ENCODE results near the gene RRBP1.

RRBP1 gene

DNA sequence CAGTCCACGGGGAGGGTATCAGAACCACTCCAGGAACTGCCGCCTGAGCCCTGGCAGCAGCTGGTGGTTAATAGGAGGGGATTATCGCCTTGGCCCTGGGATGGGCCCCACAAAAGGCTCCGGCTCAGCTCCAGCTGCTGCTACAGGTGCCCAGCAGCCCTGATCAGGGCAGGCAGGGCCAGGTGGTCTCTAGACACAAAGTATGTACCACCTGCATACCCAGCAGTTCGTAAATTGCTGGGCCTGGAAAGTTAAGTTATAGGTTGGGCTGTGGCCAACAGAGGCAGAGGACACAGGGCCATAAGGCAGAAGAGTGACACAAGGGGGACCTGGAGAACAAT is 35.1 kb downstream of the RRBP1 start:
- no peak for DNase-seq

DNA sequence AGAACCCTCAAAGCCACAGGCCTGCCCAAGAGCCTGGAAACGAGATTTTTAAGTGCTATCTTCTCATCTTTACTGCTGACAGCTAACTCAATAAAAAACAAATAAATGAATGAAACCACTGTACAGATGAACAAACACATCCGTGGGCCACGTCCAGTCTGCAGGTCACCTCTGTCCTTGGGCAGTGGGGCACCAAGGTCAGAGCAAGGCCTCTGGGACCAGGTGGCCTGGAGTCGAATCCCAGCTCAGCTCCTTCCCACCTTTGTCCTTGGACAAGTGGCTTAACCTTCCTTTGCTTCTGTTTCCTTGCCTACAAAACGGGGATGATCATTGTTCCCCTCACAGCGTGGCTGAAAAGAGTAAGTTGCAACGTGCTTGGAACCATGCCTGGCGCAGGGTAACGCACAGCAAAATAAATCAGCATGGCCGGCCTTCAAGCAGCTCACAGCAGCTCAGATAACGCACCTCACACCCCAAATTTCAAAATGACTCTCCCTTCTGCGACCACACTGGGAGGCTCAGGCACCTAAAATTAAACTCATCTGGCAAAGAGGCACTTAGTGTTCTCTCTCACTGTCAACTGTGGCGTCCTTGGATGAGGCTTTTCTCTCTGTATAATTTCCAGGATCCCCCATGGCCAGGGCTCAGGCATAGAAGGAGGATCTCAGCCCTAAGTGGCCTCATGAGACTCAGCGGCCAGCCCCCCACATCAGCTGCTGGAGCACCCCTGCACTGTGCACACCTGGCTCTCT is 35.7 kb downstream of the RRBP1 start:
- no peak for DNase-seq

DNA sequence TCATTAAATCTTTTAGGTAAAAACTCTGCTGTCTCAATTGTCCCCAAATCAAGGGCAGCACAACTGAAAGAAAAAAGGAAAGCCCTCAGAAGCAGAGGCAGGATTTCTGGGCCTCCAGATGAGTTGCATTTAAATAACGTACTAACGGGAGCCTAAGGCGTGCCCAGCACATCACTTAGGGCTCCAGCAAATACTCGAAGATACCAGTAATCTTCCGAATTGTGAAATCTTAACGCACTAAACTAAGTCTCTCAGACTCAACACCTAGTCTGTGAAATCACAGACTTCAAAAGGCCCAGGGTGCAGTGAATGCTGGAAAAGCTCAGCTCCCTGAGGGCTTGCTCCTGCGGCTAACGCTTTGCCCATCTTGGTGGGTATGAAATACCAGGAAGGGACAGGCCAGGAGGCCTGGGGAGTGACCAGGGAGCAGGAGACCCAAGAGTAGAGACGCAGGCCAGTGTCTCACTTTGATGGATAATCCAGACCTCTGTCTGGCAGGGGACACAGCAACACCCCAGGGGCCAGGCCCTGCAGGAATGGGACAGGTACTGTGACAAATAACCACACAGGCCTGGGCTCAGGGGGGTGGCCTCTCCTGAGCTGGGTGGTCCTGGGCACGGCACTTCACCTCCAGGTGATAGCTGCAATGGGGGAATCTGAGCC is 36.4 kb downstream of the RRBP1 start:
- no peak for DNase-seq

DNA sequence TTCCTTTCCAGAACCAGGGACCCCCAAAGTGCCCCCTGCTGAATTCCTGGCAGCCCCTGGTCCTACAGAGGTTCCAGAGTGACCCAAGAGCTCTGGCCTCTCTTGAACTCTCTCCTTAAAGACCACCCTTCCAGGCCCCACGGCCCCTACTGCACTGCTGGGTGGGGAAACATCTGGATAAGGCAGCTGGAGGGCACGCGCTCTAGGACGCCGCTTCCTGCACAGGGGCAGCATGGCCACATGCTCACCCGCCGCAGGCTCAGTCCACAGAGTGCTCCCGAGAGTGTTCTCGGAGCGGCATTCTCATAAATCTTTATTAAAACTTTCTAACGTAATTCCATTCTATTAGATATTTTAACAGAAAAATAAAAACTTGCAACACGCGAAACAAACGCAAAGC is 37.0 kb downstream of the RRBP1 start:
- no peak for DNase-seq

DNA sequence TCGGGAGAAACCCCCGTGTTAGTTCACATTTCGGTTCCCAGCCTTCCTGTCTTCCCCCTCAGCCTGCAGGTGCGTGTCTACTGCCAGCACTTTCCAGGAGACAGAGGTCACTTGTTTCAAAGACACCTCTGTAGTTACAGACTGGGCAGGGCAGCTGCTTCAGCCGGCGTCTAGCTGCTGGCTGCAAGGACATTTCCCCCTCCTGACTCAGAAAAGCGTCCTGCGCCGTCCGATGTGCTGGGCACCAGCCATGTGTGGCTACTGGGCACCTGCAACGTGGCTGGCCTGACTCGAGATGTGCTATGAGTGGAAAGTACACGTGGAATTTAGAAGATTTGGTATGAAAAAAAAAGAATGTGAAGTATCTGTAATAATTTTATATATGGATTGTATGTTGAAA is 37.6 kb downstream of the RRBP1 start:
- no peak for DNase-seq

DNA sequence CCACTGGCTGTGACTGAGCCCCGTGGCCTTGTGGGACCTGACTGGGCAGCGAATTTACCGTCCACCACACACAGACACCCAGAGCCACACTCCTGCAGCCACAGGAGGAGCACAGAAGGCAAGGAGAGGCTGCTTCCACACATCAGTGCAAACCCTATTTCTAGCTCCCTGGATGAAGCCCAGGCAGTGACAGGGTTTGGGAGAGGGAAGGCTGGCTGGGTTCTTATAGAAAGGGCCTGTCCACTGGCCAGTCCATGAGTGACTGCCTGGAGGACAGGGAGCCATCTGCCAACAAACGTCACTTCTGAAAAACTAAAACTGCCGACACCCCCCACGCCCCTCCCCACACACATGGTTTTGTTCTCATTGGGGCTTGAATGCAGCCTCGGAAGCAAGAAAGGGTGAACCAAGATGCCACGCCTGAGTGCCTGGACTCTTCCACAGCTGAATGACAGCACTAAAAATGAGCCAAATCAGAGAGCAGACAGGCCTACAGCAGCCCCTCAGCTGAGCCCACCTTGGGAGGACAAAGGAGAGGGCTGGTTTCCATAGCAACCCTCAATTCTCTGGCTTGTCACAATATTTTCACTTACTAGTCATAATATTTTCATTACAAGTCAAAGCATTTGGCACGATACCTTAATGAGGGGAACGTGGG is 38.4 kb downstream of the RRBP1 start:
- no peak for DNase-seq

DNA sequence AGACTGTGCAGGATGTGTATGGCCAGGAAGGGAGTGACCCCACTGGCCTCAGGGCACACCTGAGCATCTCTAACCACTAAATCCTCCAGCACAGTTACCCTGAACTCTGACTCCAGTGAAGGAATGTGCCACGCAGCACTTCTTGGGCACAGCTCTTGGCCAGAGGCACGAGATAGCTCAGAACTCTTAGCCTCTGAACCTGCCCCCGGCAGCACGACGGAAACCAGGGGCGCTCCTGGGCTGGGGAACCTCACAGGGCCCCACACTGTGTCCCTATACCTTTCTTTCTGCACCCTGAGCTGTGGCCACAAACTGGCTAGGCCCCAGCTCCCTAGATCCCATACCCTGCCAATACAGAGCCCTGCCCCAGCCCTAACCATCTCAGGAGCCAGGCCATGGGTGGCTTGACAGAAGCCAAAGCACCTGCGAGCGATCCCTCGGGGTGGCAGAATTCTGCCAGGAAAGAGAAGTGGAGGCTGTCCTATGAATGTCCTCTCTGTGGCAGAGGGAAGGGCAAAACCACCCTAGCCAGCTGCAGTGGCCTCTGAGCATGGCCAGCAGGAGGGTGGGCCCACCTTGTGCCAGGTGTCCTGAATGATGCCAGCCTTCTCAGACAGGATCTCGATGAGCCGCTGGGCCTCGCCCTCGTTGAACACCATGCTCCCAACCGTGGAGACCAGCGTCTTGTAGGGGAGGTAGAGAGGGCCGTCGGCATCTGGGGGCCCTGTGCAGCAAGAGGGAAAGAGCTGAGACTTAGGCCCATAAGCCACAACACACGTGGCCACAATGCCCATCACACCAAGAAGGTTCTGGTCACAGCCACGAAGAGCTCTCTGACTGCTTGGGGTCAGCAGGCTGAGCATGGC is 39.4 kb downstream of the RRBP1 start:
- no peak for DNase-seq

DNA sequence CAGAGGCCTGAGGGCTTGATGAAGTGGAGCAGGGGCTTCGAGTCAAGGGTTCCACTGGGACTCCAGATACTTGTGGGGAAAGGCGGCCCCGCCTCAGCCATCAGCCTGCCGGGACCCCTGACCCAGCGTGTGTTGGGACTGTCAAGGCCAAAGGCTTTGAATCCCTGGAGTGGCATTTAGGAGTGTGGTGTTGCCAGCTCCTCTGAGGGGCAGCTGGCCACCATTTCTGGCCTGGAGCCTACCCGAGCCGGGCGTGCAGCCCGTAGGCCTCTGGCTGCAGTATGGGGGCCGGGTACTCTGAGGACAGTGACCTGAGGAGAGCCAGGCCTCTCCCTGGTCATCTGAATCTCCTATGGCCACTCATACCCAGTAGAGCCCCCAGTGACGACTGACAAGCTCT is 40.0 kb downstream of the RRBP1 start:
- no peak for DNase-seq

DNA sequence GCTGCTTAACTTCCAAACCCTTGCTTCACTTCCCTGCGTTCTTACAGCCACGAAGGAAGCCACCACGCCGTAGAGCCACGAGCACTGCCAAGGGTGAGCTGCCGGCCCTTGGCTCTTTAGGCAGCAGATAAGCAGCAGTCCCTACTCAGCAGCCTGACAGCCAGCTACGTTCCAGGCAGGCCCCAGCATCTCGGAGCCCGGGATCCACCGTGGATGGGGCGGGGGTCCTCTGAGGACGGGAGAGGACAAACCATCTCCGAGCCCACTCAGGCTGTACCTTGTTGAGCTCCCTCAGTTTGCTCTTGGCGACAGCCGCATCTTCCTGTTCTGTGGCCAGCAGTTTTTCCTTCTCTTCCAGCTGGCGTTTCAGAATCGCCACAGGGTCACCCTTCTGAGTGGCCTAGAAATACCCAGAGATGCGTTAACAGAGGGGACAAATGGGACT is 40.5 kb downstream of the RRBP1 start:
- DNase-seq: no peak

DNA sequence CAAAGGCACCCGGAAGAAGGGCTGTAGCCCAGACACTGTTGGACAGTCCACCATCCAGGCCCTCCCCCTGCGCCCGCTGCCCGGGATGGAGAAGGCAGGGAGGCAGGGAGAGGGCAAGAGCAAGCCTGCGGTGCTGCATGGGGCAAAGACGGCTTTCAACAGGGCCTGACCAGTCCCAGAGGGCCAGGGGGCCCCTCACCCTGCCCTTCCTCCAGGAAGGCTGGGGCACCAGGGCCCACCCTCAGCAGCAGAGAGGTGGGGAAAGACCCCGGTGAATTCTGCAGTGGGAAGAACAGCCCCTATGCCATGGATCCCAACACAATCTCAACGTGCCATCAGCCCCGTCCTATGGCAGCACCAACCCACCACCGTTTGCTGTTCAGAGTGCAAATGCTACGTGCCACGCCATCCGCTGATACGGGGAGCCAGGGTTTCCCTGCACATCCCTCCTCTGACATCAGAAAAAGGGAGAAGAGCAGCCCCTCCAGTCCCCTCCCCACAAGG is 41.1 kb downstream of the RRBP1 start:
- no peak for DNase-seq

DNA sequence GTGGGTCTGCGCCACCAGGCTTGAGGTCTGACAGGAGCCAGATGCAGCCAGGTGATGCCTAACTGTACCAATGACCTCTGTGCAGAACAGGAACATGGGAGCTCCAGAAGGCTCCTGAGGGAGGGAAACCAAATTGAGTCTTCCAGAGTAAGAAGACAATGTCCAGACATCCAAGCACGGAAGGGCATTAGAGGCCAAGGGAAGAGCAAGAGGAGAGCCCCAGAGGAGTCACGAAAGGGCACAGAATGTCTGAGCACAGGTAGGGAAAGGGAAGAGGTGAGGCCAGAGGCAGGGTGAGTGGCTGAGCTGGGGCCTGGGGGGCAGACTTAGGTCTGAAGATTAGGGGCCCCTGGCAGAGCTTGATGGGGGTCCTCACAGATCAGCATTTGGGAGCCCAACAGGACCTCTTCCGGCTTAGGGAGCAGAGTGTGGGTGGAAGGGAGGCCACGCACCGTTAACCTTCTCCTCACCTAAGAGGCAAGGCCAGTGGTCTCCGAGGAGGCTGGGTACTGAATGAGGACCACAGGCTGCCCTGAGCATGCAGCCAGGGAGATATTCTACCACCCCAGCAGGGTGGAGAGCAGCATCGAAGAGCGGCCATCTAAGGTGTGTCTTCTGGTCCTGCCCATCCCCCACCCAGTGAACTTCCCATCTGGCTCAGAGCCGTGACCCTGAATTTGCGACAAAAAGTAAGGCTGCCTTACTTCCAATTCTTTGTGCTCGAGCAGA is 41.7 kb downstream of the RRBP1 start:
- DNase-seq: no peak

DNA sequence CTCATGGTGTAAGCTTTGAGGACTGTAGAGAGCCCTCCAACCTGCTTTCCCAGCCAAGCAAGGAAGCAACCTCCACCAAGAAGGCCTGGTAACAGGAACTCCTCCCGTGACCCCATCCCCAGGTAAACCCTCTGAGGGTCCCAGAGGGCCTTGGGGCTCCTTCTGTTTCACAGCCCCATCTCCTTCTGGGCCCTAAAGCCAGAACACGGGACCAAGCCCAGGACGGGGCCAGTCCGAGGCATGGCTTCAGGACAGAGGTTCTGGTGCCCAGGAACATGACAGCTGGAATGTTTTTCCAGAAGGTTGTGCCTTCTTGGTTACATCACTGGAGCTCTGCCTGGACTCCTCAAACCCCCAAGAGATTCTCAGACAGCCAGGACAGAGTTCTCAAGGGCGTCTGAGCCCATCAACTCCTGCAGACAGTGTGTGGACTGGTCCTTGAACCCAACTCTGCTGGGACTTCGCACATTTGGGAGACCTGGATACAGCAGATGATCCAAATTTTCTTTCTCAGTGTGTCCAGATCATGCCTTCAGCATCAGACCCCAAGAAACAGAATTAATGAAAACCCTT is 43.1 kb downstream of the RRBP1 start:
- no peak for DNase-seq

DNA sequence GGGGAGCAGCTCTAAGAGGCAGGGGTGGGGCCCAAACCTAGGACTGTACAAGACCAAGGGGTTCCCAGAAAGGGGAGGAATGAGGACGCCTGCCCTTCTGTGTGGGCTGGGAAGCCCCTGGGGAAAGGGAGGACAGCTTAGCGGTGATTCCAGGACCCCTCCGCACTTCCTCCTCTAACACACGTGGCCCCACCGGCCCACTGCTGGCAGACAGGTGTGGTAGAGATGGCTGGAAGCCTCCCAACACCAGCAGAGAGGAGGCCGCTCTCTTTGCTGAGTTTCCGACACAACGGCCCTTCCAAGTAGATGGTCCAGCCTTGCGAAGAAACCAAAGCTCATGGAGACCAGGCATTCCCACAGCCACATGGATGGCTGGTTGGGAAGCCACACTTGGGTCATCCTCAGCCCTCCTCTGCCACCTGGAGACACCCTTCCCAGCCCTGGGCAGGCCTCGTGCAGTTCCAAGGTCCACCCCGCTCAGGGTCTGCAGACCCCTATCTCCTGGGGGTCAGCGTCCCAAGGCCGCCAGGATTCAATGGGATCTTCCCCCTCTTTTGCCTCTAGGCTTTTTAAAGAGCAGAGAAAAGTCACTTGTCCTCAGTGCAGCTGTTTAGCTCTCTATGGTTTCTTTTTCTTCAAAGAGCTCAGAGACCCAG is 43.9 kb downstream of the RRBP1 start:
- no peak for DNase-seq

DNA sequence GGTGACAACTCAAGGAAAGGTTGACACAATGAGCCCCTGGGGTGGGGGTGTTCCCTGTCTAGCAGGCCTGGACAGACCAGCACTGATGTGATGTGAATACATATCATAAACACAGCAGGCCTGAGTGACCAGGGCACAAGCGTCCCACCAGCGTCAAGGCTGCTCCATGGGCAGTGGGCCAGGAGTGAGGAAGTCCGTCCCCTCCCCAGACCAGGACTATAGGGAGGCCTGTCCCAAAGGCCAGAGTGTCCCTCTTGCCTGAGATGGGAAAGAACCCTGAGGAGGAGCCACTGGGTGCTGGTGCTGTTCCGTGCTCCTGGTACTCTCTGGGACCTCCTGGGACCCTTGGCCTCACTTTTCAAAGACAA is 44.6 kb downstream of the RRBP1 start:
- DNase-seq: no peak

DNA sequence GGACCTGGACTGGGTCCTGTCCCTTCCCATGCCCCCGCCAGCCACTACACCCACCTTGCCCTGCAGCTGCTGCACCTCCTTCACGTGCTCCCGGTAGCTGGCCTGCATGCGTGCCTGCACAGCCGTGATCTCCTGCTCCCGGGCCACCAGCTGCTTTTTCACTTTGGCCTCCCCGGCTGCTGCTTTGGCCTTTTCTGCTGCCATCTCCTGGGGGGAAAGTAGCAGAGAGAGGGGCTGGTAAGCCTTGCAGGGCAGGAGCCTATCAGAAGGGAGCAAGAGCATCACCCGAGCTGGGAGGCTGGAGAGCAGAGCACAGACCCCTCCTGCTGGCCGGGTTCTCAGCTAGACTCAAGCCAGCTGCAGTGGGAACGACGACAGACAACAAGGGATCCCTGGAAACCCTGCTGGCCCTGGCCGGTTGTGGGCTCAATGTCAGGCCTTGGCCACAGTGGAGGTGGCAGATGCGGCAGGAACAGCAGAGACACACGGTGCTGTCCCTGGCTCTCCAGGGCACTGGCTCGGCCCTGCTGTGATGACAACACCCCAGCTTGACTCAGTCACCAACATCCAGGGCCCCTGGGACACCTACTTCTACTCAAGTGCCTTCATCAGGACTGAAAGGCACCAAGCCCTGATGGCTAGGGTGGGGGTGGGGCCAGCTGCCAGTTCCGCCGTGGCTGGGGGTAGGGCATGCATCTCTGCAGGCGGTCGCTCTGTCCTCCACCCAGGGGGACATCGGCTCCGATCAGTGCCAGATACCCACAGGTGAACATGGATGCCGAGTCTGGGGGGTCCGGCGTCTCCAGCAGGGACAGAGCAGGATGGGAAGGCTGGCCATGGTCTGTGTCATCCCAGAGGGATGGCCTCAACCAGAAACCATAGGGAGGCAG is 45.3 kb downstream of the RRBP1 start:
- DNase-seq: peak in 1 of 2 experiments; percentile 13

DNA sequence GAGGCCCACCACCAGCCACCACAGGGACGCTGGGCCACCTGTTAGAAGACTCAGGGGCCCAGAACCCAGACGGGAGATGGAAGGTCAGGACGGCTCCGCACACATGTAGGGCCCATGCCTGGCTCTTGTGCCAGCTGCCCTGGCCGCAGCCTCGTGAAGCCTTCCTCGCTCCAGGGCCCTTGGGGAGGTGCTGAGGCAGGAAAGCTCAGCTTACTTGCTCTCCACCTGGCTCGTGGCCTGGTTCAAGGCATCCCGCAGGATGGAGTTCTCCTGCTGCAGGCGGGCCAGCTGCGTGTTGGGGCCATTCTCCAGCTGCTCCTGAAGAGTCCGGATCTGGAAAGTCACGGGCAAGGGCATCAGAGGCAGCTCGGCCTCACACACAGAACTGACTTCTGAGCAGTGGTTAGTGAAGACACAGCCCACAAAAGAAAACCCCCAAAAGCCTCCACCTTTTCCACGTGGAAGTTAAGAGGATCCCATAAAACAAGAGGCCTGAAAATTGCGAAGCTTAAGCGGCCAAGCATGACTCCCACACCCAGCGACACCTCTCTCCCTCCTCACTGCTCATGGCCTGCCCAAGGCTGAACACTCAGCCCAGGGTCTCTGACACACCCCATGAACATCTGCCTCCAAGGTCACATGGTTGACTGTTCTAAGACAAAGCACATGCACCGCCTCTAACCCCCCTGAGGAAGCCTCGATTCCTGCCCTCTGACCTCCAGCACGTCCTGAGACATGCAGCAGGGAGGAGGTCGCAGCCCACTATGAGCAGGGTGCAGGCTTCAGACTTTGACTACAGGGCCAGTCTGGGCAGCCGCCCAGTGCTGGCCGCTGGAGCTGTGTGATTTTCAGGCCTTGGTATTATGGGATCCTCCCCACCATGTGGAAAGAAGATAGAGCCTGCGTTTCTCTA is 46.5 kb downstream of the RRBP1 start:
- no peak for DNase-seq

DNA sequence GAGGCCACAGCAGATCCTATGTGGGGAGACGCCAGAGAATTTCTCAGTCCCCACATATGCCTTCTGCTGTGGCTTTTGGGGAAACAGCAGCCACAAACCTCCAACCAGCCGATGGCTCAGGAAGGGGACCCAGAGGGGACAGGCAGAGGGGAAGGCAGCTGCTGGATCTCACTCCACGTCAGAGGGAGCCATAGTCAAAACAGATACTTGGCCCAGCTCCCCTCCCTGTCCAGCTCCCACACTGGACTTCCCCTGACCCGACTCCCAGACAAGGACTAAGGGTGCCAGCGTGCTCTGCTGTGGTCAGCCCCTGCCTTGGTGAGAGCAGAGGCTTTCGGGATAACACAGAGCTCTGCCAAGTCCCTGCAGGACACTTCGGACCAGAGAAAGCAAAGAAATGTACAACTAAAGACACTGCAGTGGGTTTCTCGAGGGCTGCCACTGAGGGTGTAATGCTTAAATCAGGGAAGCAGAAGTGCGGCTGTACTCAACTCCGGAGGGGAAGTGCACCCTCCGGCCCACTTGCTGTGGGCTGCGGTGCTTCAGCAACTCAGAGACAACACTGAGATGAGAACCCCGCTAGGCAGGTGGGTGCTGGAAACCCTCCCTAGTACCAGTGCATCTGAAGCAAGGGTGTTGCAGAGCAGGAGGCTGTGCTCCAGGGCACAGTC is 47.2 kb downstream of the RRBP1 start:
- no peak for DNase-seq

DNA sequence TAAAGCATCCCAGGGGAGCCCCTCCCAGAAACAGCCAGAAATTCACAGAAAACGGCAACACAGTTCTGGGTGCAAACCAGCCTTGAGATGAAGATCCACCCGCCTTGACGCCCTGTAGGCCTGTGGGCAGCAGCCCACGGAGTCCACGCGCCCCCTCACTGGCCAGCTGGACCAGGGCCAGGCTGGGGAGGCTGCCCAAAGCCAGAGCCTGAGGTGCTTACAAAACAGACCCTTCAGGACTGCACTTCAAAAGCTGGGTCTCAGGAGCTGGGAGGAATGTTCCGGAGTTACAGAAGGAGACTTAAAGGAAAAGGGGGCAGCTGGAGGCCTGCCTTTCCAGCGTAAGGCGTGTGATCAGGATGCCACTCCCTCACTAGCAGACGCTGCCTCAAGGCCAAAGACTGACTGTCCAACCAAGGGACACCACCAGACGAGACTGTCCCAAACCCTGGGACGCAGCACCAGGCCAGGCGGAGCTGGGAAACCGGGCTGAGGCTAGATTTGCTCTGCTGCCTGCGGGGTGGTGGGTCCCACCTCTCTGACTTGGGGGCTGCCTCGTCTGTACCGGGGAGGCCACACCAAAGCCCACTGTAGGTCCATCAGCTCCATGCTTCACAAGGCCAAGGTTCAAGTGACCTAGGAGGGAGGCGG is 48.1 kb downstream of the RRBP1 start:
- DNase-seq: no peak

Data from NCI-H526 (cell line).